Activated CD8-positive, alpha-beta memory T cell treated with anti-CD3 and anti-CD28 coated beads, Interleukin-2, amount 10 ng/mL, durations not matched to agents 7 days and 5 days (primary cell): ENCODE data around the gene DCN. TPM values are rescaled to one million over a fixed set of nuclear protein-coding genes. Genes with fewer than 3 reads are reported as not detected.

Source experiments
- ATAC-seq: fragments of 150-1000 bp; cut with Tn5 transposase; one replicate; pipeline ENCODE4 v1.10.0; 2021; ENCODE audit warnings: moderate library complexity
- CTCF ChIA-PET: fragments of 350-600 bp; sonication (Branson Sonifier 250); formaldehyde crosslinking; loops from one replicate; lab custom pipeline; 2021; ENCODE audit warnings: antibody characterized with exemption; lab: Charles Lee
- DNase-seq: peaks from one replicate; pipeline ENCODE4 v3.0.0-alpha.2; 2020
- H3K27ac Mint-ChIP-seq: one replicate; pipeline ENCODE4 v1.8.0; 2021; ENCODE audit warnings: mild to moderate bottlenecking, mixed read lengths
- H3K27me3 Mint-ChIP-seq: one replicate; pipeline ENCODE4 v1.8.0; 2021; ENCODE audit warnings: mixed read lengths
- H3K36me3 Mint-ChIP-seq: one replicate; pipeline ENCODE4 v1.8.0; 2021; ENCODE audit warnings: mild to moderate bottlenecking, mixed read lengths
- H3K4me1 Mint-ChIP-seq: one replicate; pipeline ENCODE4 v1.8.0; 2021; ENCODE audit warnings: mixed read lengths
- H3K4me3 Mint-ChIP-seq: one replicate; pipeline ENCODE4 v1.8.0; 2021; ENCODE audit warnings: mild to moderate bottlenecking, moderate library complexity, mixed read lengths
- H3K9me3 Mint-ChIP-seq: one replicate; pipeline ENCODE4 v1.8.0; 2022; ENCODE audit warnings: low read depth, mixed read lengths
- total RNA-seq, 2 experiments: library from RNA; stranded (reverse); gene quantifications; one replicate each; pipeline ENCODE4 v1.2.3, GENCODE V29; 2021

Gene DCN
- total RNA-seq, 2 experiments from 2014 or later = not detected

GRCh38 chr12:91099341-91099740 is 83.3 kb downstream of the DCN start:
- Mint-ChIP-seq H3K36me3 (no peaks in the 10 kb centered on the region), H3K27ac (no peak overlapping the region), H3K4me1 (no peaks in the 10 kb centered on the region), H3K27me3 (no peaks in the 10 kb centered on the region), H3K4me3 (no peak overlapping the region), H3K9me3 (no peaks in the 10 kb centered on the region)
- DNase-seq (no peak), ATAC-seq (no peak)
- CTCF ChIA-PET = no interaction called here

GRCh38 chr12:91098941-91099340 is 83.7 kb downstream of the DCN start:
- Mint-ChIP-seq H3K27me3 (no peaks in the 10 kb centered on the region), H3K36me3 (no peaks in the 10 kb centered on the region)

GRCh38 chr12:91098461-91098860 is 84.2 kb downstream of the DCN start:
- Mint-ChIP-seq H3K4me1 (peaks cover 3% of the 10 kb centered on the region), H3K36me3 (no peaks in the 10 kb centered on the region), H3K9me3 (no peaks in the 10 kb centered on the region), H3K27ac (no peak overlapping the region), H3K27me3 (no peaks in the 10 kb centered on the region), H3K4me3 (no peak overlapping the region)
- CTCF ChIA-PET = no interaction called here
- ATAC-seq (no peak), DNase-seq (no peak)

More at GRCh38 chr12:91098941-91099340, 83.7 kb downstream of the DCN start:
- Mint-ChIP-seq H3K4me1 (peaks cover 3% of the 10 kb centered on the region), H3K9me3 (no peaks in the 10 kb centered on the region), H3K27ac (no peak overlapping the region), H3K4me3 (no peak overlapping the region)
- DNase-seq = no peak
- no peak for ATAC-seq
- CTCF ChIA-PET = no interaction called here

GRCh38 chr12:91094957-91095356 is 87.7 kb downstream of the DCN start:
- CTCF ChIA-PET = no interaction called here

GRCh38 chr12:91094032-91094662 is 88.5 kb downstream of the DCN start:
- CTCF ChIA-PET = no interaction called here
- H3K27ac Mint-ChIP-seq = no peak overlapping the region
- H3K9me3 Mint-ChIP-seq = peaks cover 4% of the 10 kb centered on the region
- H3K36me3 Mint-ChIP-seq = peaks cover 2% of the 10 kb centered on the region
- peaks cover 3% of the 10 kb centered on the region for H3K4me1 Mint-ChIP-seq
- DNase-seq (no peak), ATAC-seq (no peak)
- no peak overlapping the region for H3K4me3 Mint-ChIP-seq
- H3K27me3 Mint-ChIP-seq = no peaks in the 10 kb centered on the region

More at GRCh38 chr12:91094957-91095356, 87.7 kb downstream of the DCN start:
- Mint-ChIP-seq H3K9me3 (peaks cover 1% of the 10 kb centered on the region), H3K4me3 (no peak overlapping the region), H3K36me3 (peaks cover 2% of the 10 kb centered on the region), H3K4me1 (peaks cover 3% of the 10 kb centered on the region), H3K27ac (no peak overlapping the region), H3K27me3 (no peaks in the 10 kb centered on the region)
- no peak for DNase-seq
- ATAC-seq = no peak

GRCh38 chr12:91093341-91093740 is 89.3 kb downstream of the DCN start:
- H3K9me3 Mint-ChIP-seq = peaks cover 9% of the 10 kb centered on the region
- CTCF ChIA-PET = no interaction called here
- no peak overlapping the region for H3K4me3 Mint-ChIP-seq
- DNase-seq (no peak), ATAC-seq (no peak)
- H3K27me3 Mint-ChIP-seq = no peaks in the 10 kb centered on the region
- no peak overlapping the region for H3K27ac Mint-ChIP-seq
- H3K36me3 Mint-ChIP-seq = peaks cover 2% of the 10 kb centered on the region
- H3K4me1 Mint-ChIP-seq = peaks cover 3% of the 10 kb centered on the region

- no peak for ATAC-seq
- Mint-ChIP-seq H3K4me3 (no peak overlapping the region), H3K27ac (no peak overlapping the region), H3K27me3 (no peaks in the 10 kb centered on the region), H3K4me1 (peaks cover 3% of the 10 kb centered on the region), H3K9me3 (peaks cover 9% of the 10 kb centered on the region), H3K36me3 (peaks cover 2% of the 10 kb centered on the region)
- no peak for DNase-seq
- CTCF ChIA-PET = no interaction called here
Observed at GRCh38 chr12:91091916-91092715, 90.5 kb downstream of the DCN start.

Other genes starting within 250 kb of the DCN start
- gene CCER1, start 227.6 kb downstream of the DCN start, total RNA-seq = not detected
- not detected for gene EPYC, start 177.8 kb downstream of the DCN start, total RNA-seq
- not detected for gene KERA, start 124.8 kb downstream of the DCN start, total RNA-seq
- not detected for gene LUM, start 71.3 kb downstream of the DCN start, total RNA-seq